ENCODE measurements around the gene MVP.
"Not testable (repeated sequence)": the region's sequence is repeated elsewhere in the genome, so short reads cannot be mapped to it uniquely, and the experiment has no call there.

The MVP gene

GRCh38 chr16:29876594-29877249 lies 56.5 kb downstream of the MVP start:
- peak in 1 of 2 donors; percentile 35 for DNase-seq

GRCh38 chr16:29877266-29877961 lies 57.2 kb downstream of the MVP start:
- DNase-seq: peak; percentile 68 to 69

DNA sequence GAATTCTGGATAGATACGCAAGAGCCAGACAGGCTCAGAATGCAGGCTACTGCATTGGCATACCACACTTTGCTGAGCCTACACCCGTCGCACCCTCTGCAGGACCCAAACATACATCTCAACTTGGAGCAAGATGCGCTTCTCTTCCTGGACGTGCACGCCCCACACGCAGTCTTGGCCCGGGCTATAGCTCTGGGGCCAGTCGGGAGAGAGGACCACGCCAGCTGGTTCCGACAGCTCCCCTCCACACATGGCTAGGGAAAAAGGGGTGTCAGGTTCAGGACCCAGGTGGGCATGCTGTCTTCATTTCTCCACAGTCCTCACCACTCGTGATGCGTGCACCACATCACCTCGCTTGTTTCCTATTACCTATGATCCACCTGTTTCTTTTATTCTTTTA lies 57.9 kb downstream of the MVP start:
- DNase-seq: no peak

GRCh38 chr16:29881050-29881449 lies 60.8 kb downstream of the MVP start:
- no peak for DNase-seq

- DNase-seq: no peak
Observed at GRCh38 chr16:29883987-29884386, 63.7 kb downstream of the MVP start.

DNA sequence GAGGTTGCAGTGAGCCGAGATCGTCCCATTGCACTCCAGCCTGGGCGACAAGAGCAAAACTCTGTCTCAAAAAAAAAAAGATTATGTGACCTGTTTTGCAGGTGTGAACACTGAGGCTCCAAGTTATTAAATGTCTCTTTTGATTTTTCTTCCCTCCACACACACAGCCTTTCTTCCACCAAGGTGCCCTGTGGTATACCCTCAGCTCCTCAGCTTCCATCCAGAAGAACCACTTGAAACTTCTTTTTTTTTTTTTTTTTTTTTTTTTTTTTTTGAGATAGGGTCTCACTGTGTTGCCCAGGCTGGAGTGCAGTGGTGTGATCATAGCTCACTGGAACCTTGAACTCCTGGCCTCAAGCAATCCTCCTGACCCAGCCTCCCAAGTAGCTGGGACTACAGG lies 69.1 kb downstream of the MVP start:
- not testable (repeated sequence) for DNase-seq

DNA sequence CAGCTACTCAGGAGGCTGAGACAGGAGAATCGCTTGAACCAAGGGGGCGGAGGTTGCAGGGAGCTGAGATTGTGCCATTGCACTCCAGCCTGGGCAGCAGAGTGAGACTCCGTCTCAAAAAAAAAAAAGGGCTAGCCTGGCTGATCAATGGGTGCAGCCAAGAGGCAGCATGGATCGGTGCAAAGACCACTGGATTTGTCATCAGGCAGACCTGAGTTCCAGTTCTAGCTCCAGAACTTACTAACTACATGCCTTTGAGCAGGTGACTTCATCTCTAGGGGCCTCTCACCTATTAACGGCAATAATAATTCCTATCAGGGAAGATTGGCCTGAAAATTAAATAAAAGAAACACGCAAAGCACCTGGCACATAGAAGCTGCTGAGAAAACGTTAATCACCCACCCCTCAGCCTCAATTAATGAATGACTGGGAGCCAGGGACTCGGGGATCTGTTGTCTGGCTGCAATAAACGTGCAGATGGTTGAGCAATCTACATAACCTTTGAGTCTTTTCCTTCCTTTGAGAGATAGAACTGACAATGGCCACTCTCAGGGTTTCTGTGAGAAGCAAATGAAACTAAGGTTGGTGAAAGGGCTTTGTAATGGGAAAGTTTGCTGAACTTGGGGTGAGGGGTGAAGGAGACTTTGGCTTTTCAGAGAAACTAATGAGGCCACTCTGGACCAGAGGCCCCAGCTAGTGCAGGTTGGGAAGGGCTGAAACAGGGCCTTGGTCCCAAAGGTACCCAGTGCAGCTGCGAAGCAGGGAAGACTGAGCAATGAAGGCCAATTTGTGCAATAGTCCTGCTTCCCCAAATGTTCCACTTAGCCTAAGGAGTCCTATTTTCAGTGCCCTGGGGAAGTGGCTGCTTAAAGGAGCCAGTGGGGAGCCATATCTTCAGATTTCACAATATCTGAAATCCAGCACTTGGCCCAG lies 71.5 kb downstream of the MVP start:
- DNase-seq: no peak

- no peak for DNase-seq
Observed at GRCh38 chr16:29892458-29892813, 72.2 kb downstream of the MVP start.

- DNase-seq: no peak
Observed at GRCh38 chr16:29893553-29893952, 73.3 kb downstream of the MVP start.

DNA sequence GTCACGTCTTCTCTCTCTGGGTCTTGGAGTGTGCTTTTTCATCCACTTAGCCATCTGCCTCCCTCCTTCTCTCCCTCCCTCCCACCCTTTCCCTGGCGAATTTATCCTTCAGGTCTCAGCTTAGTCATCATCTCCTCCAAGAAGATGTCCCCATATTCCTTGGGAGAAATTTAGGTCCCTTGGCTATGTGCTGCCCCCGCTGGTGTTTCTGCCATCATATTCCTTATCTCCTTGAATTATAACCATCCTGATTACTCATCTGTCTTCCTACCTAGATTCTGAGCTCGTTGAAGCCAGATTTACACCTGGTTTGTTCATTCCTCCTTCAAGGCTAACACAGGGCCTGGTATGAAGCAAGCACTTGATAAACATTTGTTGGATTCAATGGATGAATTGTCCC lies 74.1 kb downstream of the MVP start:
- DNase-seq: no peak

DNA sequence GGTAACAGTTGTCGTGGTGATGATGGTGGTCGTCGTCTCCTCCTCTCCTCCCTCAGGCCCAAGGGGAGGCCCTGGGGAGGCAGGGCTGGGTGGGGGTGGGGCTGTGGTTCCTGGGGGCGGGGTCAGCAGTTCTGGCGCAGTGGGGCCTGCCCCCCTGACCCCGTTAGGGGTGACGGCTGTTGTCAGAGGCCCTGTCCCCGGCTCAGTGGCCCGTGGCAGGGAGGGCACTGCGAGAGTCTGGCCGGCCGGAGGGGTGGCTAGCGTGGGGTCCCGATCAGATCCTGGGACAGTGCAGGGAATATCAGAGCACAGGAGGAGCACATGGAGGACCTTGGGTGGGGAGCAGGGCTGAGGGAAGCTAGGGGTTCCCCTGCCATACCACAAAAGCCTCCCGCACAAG lies 76.6 kb downstream of the MVP start:
- DNase-seq: no peak

- no peak for DNase-seq
Observed at GRCh38 chr16:29897333-29897732, 77.1 kb downstream of the MVP start.

Data from CD4-positive, alpha-beta T cell treated with Interferon alpha-2 for 1 hour (primary cell).